Mesendoderm (in vitro differentiated cells): Measurements from ENCODE around the gene SLC35F4.

Source experiments
- DNase-seq: peaks from one replicate; pipeline ENCODE4 v3.0.0; 2013
- H2AK5ac ChIP-seq: 2 replicates; pipeline ENCODE4 v1.6.1; 2013; ENCODE audit warnings: low read length, inconsistent platforms
- H2BK120ac ChIP-seq: 2 replicates; pipeline ENCODE4 v1.6.1; 2013; ENCODE audit warnings: low read depth, mild to moderate bottlenecking, low read length, moderate library complexity, mixed read lengths
- H2BK15ac ChIP-seq: replicated peaks from 2 replicates; pipeline ENCODE4 v1.6.1; 2013; ENCODE audit warnings: low read depth, mild to moderate bottlenecking, moderate library complexity
- H2BK5ac ChIP-seq: 2 replicates; pipeline ENCODE4 v1.6.1; 2013; ENCODE audit warnings: low read length, inconsistent platforms
- H3K18ac ChIP-seq: 2 replicates; pipeline ENCODE4 v1.6.1; 2013; ENCODE audit warnings: mild to moderate bottlenecking, low read length, mixed read lengths
- H3K23ac ChIP-seq: one replicate; pipeline ENCODE4 v1.6.1; 2013; ENCODE audit warnings: low read length
- H3K27ac ChIP-seq: 2 replicates; pipeline ENCODE4 v1.5.1; 2013; ENCODE audit warnings: low read depth, mild to moderate bottlenecking, inconsistent platforms, low read length, moderate library complexity
- H3K27me3 ChIP-seq: 2 replicates; pipeline ENCODE4 v1.6.1; 2013; ENCODE audit warnings: low read length, control low read depth, mild to moderate bottlenecking, inconsistent platforms; ENCODE audit not compliant: insufficient read depth, poor library complexity
- H3K36me3 ChIP-seq: 2 replicates; pipeline ENCODE4 v1.6.1; 2013; ENCODE audit warnings: low read length, inconsistent platforms; ENCODE audit not compliant: control insufficient read depth, insufficient read depth
- H3K4ac ChIP-seq: one replicate; pipeline ENCODE4 v1.6.1; 2013; ENCODE audit warnings: low read depth, mild to moderate bottlenecking, low read length, moderate library complexity
- H3K4me1 ChIP-seq: 2 replicates; pipeline ENCODE4 v1.6.1; 2013; ENCODE audit warnings: low read depth, low read length, inconsistent platforms; ENCODE audit not compliant: control insufficient read depth
- H3K4me2 ChIP-seq: 2 replicates; pipeline ENCODE4 v1.6.1; 2013; ENCODE audit warnings: low read length
- H3K4me3 ChIP-seq: 2 replicates; pipeline ENCODE4 v1.5.1; 2013; ENCODE audit warnings: mild to moderate bottlenecking, low read length
- H3K56ac ChIP-seq: one replicate; pipeline ENCODE4 v1.6.1; 2013; ENCODE audit warnings: low read length
- H3K79me1 ChIP-seq: 2 replicates; pipeline ENCODE4 v1.6.1; 2013; ENCODE audit warnings: low read length, inconsistent platforms
- H3K79me2 ChIP-seq: 2 replicates; pipeline ENCODE4 v1.6.1; 2013; ENCODE audit warnings: mild to moderate bottlenecking, low read length; ENCODE audit not compliant: control insufficient read depth, insufficient read depth
- H3K9ac ChIP-seq: 2 replicates; pipeline ENCODE4 v1.6.1; 2013; ENCODE audit warnings: low read length, inconsistent platforms
- H4K5ac ChIP-seq: one replicate; pipeline ENCODE4 v1.6.1; 2013; ENCODE audit warnings: low read length
- H4K8ac ChIP-seq: one replicate; pipeline ENCODE4 v1.6.1; 2013; ENCODE audit warnings: low read depth, mild to moderate bottlenecking, control low read depth, low read length, moderate library complexity
- WGBS: extraction: QIAGEN DNeasy Blood & Tissue Kit; methylation state at CpG from one replicate; pipeline ENCODE4 v1.1.7; 2013; ENCODE audit warnings: low lambda C conversion rate, missing lambda C conversion rate; ENCODE audit not compliant: insufficient coverage; ENCODE audit errors: extremely low coverage; 5-methylcytosine and 5-hydroxymethylcytosine counted together

The SLC35F4 gene

DNA sequence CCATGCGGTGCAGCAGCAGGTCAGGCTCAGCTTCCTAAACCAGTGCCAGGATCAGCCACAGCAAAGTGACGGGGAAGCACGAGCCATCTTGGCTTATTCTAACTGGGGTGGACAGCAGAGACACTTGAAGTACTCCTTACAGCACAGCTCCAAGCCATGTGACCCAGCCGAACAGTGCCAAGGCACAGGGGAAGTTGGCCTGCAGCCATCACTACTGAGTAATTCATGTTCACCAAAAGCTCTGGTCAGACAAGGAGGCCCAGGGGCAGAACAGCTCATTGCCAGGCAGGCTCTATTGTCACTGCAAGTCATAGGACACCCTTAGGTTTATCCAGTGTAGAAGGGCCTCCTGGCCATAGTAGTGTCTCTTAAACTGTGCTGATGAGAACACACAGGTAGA is 23.4 kb upstream of the SLC35F4 start:
- no peaks in the 10 kb centered on the region for H3K27me3 ChIP-seq
- H3K4ac ChIP-seq, result no peak overlapping the region
- no peak overlapping the region for H4K8ac ChIP-seq
- no CpG with 5 or more reads among the region's 4 CpGs for WGBS
- no peak overlapping the region for H3K4me2 ChIP-seq
- no peak overlapping the region for H4K5ac ChIP-seq
- no peaks in the 10 kb centered on the region for H3K36me3 ChIP-seq
- H3K79me2 ChIP-seq, result no peaks in the 10 kb centered on the region
- no peak for DNase-seq
- no peak overlapping the region for H2BK5ac ChIP-seq
- no peaks in the 10 kb centered on the region for H3K4me1 ChIP-seq
- H2BK15ac ChIP-seq, result no peak overlapping the region
- no peak overlapping the region for H3K23ac ChIP-seq
- no peaks in the 10 kb centered on the region for H3K79me1 ChIP-seq
- H2AK5ac ChIP-seq, result no peak overlapping the region
- no peak overlapping the region for H3K27ac ChIP-seq
- H3K18ac ChIP-seq, result no peak overlapping the region
- H3K56ac ChIP-seq, result no peak overlapping the region
- no peak overlapping the region for H3K9ac ChIP-seq
- H3K4me3 ChIP-seq, result no peak overlapping the region
- no peak overlapping the region for H2BK120ac ChIP-seq

DNA sequence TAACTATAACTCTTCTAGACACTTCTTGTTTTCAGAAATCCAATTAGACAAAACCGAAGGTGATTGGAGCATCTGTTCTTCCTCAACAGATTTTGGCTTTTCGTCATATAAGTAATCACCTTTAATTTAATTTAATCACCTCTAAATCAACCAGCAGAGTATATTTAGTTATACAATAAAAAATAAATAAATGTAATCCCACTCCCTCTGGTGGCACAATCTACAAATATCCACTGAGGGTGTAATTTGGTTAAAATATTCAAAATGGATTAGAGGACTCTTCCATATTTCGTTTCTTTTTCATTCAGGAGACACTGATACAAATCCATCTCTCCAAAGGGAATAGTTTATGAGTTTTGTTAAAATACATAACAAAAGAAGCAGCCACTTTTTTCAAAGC is 18.3 kb upstream of the SLC35F4 start:
- H3K56ac ChIP-seq, result no peak overlapping the region
- WGBS, result 100% methylated on average over 1 of the region's 3 CpGs
- H3K23ac ChIP-seq, result no peak overlapping the region

DNA sequence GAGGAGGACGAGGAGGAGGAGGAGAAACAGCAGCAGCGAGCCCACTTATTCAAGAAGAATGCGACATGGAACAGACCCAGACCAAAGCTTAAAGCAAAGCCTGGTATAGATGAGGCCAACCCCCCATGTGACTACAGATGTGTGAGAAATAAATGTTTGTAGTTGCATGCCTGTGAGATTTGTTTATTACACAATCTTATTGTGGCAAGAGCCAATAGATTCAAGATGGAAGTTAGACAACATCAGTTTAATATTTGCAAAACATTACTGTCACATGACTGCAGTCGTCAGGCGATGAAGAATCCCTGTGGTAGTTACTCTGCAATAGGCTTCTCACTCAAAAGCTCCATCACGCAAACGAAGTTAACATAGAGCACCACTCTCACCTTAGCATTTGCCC is 17.2 kb upstream of the SLC35F4 start:
- H3K36me3 ChIP-seq, result no peaks in the 10 kb centered on the region
- no peak for DNase-seq
- no peak overlapping the region for H2BK120ac ChIP-seq
- no peak overlapping the region for H2BK5ac ChIP-seq
- H3K27me3 ChIP-seq, result no peaks in the 10 kb centered on the region
- H3K23ac ChIP-seq, result no peak overlapping the region
- H3K9ac ChIP-seq, result no peak overlapping the region
- H3K4me2 ChIP-seq, result no peak overlapping the region
- H3K18ac ChIP-seq, result no peak overlapping the region
- no peaks in the 10 kb centered on the region for H3K79me2 ChIP-seq
- H4K5ac ChIP-seq, result no peak overlapping the region
- no peaks in the 10 kb centered on the region for H3K79me1 ChIP-seq
- H3K4ac ChIP-seq, result no peak overlapping the region
- peaks cover 1% of the 10 kb centered on the region for H3K4me1 ChIP-seq
- H2BK15ac ChIP-seq, result no peak overlapping the region
- no peak overlapping the region for H4K8ac ChIP-seq
- no CpG with 5 or more reads among the region's 7 CpGs for WGBS
- H3K56ac ChIP-seq, result no peak overlapping the region
- H2AK5ac ChIP-seq, result no peak overlapping the region
- no peak overlapping the region for H3K27ac ChIP-seq
- no peak overlapping the region for H3K4me3 ChIP-seq

More for the DNA sequence above, 18.3 kb upstream of the SLC35F4 start:
- Histone ChIP-seq H3K4me3 (no peak overlapping the region), H3K27ac (no peak overlapping the region), H2BK15ac (no peak overlapping the region), H4K8ac (no peak overlapping the region), H4K5ac (no peak overlapping the region), H3K79me1 (no peaks in the 10 kb centered on the region), H3K27me3 (no peaks in the 10 kb centered on the region), H3K4me1 (peaks cover 1% of the 10 kb centered on the region), H3K4me2 (no peak overlapping the region), H3K79me2 (no peaks in the 10 kb centered on the region), H2BK120ac (no peak overlapping the region), H3K36me3 (no peaks in the 10 kb centered on the region), H3K9ac (no peak overlapping the region), H3K4ac (no peak overlapping the region), H2BK5ac (no peak overlapping the region), H3K18ac (no peak overlapping the region), H2AK5ac (no peak overlapping the region)
- DNase-seq, result no peak

DNA sequence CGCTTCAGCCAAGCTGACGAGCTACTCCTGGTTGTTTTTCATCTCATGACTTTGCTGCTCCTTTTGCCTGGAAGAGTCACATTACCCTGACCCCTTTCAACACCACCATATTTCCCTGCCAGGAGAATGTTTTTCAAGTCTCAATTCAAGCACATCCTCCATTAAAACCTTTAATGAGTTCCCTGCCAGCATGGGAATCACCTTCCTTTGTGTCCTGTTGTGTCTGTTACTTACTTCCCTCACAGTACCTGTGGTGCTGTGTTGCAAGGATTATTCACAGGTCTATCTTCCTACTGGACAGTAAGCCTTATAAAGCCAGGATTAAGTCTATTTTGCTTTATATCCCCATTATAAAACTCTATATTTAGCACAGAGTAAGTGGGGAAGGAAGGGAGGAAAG is 13.6 kb upstream of the SLC35F4 start:
- Histone ChIP-seq H3K27ac (no peak overlapping the region), H3K56ac (no peak overlapping the region), H2BK5ac (no peak overlapping the region), H3K79me2 (no peaks in the 10 kb centered on the region), H3K4ac (no peak overlapping the region), H2BK120ac (no peak overlapping the region), H3K18ac (no peak overlapping the region), H3K27me3 (no peaks in the 10 kb centered on the region), H3K23ac (no peak overlapping the region), H4K8ac (no peak overlapping the region), H2AK5ac (no peak overlapping the region), H2BK15ac (no peak overlapping the region), H3K79me1 (no peaks in the 10 kb centered on the region), H3K4me1 (peaks cover 1% of the 10 kb centered on the region), H3K4me3 (no peak overlapping the region), H3K9ac (no peak overlapping the region), H3K4me2 (no peak overlapping the region), H4K5ac (no peak overlapping the region), H3K36me3 (no peaks in the 10 kb centered on the region)
- no peak for DNase-seq
- WGBS, result no CpG with 5 or more reads among the region's 2 CpGs

DNA sequence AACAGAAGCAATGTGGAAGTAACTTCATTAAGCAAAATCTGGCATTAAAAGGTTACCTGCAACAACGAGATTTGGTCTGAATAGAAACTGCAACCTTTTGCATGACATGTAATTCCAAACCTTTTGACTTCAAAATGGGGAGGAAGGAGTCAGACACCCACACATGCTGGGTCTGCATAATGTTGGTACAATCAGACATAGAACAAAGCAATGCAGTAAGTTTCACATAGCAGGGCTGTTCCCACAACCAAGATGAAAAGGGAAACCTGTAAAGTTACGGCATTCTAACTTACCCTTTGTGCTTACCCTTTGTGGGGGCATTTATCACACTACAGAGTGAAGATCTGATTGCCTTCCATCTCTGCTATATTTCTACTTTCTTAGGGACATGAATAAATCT is 10.1 kb upstream of the SLC35F4 start:
- no peaks in the 10 kb centered on the region for H3K27me3 ChIP-seq
- no peak overlapping the region for H3K27ac ChIP-seq
- H3K23ac ChIP-seq, result no peak overlapping the region
- no CpG with 5 or more reads among the region's 2 CpGs for WGBS
- H2AK5ac ChIP-seq, result no peak overlapping the region
- H3K4ac ChIP-seq, result no peak overlapping the region
- no peaks in the 10 kb centered on the region for H3K79me1 ChIP-seq
- H4K5ac ChIP-seq, result no peak overlapping the region
- no peaks in the 10 kb centered on the region for H3K79me2 ChIP-seq
- H3K18ac ChIP-seq, result no peak overlapping the region
- no peak overlapping the region for H3K56ac ChIP-seq
- H3K36me3 ChIP-seq, result no peaks in the 10 kb centered on the region
- H3K4me2 ChIP-seq, result no peak overlapping the region
- DNase-seq, result no peak
- H2BK5ac ChIP-seq, result no peak overlapping the region
- no peak overlapping the region for H2BK15ac ChIP-seq
- no peak overlapping the region for H4K8ac ChIP-seq
- no peak overlapping the region for H2BK120ac ChIP-seq
- peaks cover 1% of the 10 kb centered on the region for H3K4me1 ChIP-seq
- no peak overlapping the region for H3K4me3 ChIP-seq
- no peak overlapping the region for H3K9ac ChIP-seq

DNA sequence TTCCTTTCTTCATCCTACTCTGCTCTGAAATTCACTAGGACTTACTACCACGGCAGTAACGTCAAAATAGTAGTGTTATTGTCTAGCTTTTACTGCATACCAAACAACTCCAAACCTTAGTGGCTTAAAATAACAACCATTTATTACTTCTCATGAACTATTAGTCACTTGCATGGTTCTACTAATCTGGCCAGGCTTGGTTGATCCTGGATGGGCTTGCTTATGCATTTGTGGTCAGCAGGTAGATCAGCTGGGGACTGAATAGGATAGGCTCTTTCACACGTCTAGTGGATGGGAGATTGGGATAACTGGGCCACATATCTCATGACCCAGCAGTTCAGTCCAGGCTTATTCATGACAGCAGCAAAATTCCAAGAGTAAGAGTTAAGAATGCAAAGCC is 9.4 kb upstream of the SLC35F4 start:
- Histone ChIP-seq H2BK120ac (no peak overlapping the region), H2BK5ac (no peak overlapping the region), H4K5ac (no peak overlapping the region), H3K23ac (no peak overlapping the region), H3K18ac (no peak overlapping the region), H3K79me2 (no peaks in the 10 kb centered on the region), H3K4me2 (no peak overlapping the region), H2BK15ac (no peak overlapping the region), H3K36me3 (no peaks in the 10 kb centered on the region), H3K4me3 (no peak overlapping the region), H3K27ac (no peak overlapping the region), H3K27me3 (no peaks in the 10 kb centered on the region), H2AK5ac (no peak overlapping the region), H3K9ac (no peak overlapping the region), H3K4ac (no peak overlapping the region), H3K4me1 (peaks cover 1% of the 10 kb centered on the region), H3K79me1 (no peaks in the 10 kb centered on the region), H4K8ac (no peak overlapping the region), H3K56ac (no peak overlapping the region)
- WGBS, result no CpG with 5 or more reads among the region's 3 CpGs
- no peak for DNase-seq
